ENCODE data around the gene CCDC183.
"Not testable (repeated sequence)": the region's sequence is repeated elsewhere in the genome, so short reads cannot be mapped to it uniquely, and the experiment has no call there.

The CCDC183 gene

DNA sequence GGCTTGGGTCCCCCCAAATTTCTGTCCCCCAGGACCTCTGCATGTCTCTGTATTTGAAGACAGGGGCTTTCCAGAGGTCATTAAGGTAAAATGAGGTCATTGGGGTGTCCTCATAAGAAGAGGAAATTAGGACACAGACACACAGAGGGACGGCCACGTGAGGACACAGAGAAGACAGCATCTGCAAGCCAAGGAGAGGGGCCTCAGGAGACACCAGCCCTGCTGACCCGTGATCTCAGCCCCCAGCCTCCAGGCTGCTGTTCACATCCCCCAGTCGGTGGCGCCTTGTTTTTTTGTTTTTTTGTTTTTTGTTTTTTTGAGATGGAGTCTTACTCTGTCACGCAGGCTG is 1.2 kb upstream of the CCDC183 start:
- peaks cover 0 to 25% of the 10 kb centered on the region in 2 donors for H3K4me1 ChIP-seq (ENCODE audit: control insufficient read depth in 1 of 2, insufficient read depth in 2 of 2, low read length in 2 of 2)

DNA sequence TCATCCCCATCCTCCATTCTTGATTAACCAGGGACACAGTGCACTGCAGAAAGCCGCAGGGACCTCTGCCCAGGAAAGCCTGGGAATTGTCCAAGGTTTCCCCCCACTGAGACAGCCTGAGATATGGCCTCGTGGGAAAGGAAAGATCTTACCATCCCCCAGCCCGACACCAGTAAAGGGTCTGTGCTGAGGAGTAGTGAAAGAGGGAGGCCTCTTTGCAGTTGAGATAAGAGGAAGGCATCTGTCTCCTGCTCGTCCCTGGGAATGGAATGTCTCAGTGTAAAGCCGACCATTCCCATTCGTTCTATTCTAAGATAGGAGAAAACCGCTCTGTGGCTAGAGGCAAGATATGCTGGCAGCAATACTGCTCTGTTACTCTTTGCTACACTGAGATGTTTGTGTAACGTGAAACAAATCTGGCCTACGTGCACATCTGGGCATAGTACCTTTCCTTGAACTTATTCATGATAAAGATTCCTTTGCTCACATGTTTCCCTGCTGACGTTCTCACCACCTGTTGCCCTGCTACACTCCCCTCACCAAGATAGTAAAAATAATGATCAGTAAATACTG is 723 bp downstream of the CCDC183 start:
- H3K36me3 ChIP-seq (ENCODE audit: control insufficient read depth in 1 of 2, insufficient read depth in 2 of 2, low read length in 2 of 2); H3K4me3 ChIP-seq (ENCODE audit: low read depth in 1 of 2, low read length in 2 of 2); H3K9me3 ChIP-seq (ENCODE audit: control insufficient read depth in 1 of 2, low read length in 2 of 2); H3K27ac ChIP-seq (ENCODE audit: low read length): not testable (repeated sequence)
- Histone ChIP-seq H3K4me1 (ENCODE audit: control insufficient read depth in 1 of 2, insufficient read depth in 2 of 2, low read length in 2 of 2) (peaks cover 0 to 25% of the 10 kb centered on the region in 2 donors), H3K27me3 (ENCODE audit: low read depth, low read length) (peaks cover 15% of the 10 kb centered on the region)

More for the DNA sequence above, 1.2 kb upstream of the CCDC183 start:
- no peaks in the 10 kb centered on the region for H3K9me3 ChIP-seq (ENCODE audit: control insufficient read depth in 1 of 2, low read length in 2 of 2)
- H3K4me3 ChIP-seq (ENCODE audit: low read depth in 1 of 2, low read length in 2 of 2), result no peak overlapping the region
- no peak overlapping the region for H3K27ac ChIP-seq (ENCODE audit: low read length)
- peaks cover 15% of the 10 kb centered on the region for H3K27me3 ChIP-seq (ENCODE audit: low read depth, low read length)
- H3K36me3 ChIP-seq (ENCODE audit: control insufficient read depth in 1 of 2, insufficient read depth in 2 of 2, low read length in 2 of 2), result no peaks in the 10 kb centered on the region

- Histone ChIP-seq H3K4me1 (ENCODE audit: control insufficient read depth in 1 of 2, insufficient read depth in 2 of 2, low read length in 2 of 2) (peaks cover 0 to 18% of the 10 kb centered on the region in 2 donors), H3K36me3 (ENCODE audit: control insufficient read depth in 1 of 2, insufficient read depth in 2 of 2, low read length in 2 of 2) (no peaks in the 10 kb centered on the region), H3K27ac (ENCODE audit: low read length) (no peak overlapping the region), H3K9me3 (ENCODE audit: control insufficient read depth in 1 of 2, low read length in 2 of 2) (no peaks in the 10 kb centered on the region), H3K27me3 (ENCODE audit: low read depth, low read length) (peaks cover 21% of the 10 kb centered on the region), H3K4me3 (ENCODE audit: low read depth in 1 of 2, low read length in 2 of 2) (no peak overlapping the region)
Measured at GRCh38 chr9:136798708-136799078, 2.6 kb downstream of the CCDC183 start.

- Histone ChIP-seq H3K9me3 (ENCODE audit: control insufficient read depth in 1 of 2, low read length in 2 of 2) (no peaks in the 10 kb centered on the region), H3K27me3 (ENCODE audit: low read depth, low read length) (peaks cover 21% of the 10 kb centered on the region), H3K36me3 (ENCODE audit: control insufficient read depth in 1 of 2, insufficient read depth in 2 of 2, low read length in 2 of 2) (no peaks in the 10 kb centered on the region), H3K4me1 (ENCODE audit: control insufficient read depth in 1 of 2, insufficient read depth in 2 of 2, low read length in 2 of 2) (peaks cover 0 to 18% of the 10 kb centered on the region in 2 donors), H3K27ac (ENCODE audit: low read length) (no peak overlapping the region), H3K4me3 (ENCODE audit: low read depth in 1 of 2, low read length in 2 of 2) (peak overlapping the region in 1 of 2 donors; percentile 52)
Measured at GRCh38 chr9:136799079-136799853, 3.1 kb downstream of the CCDC183 start.

DNA sequence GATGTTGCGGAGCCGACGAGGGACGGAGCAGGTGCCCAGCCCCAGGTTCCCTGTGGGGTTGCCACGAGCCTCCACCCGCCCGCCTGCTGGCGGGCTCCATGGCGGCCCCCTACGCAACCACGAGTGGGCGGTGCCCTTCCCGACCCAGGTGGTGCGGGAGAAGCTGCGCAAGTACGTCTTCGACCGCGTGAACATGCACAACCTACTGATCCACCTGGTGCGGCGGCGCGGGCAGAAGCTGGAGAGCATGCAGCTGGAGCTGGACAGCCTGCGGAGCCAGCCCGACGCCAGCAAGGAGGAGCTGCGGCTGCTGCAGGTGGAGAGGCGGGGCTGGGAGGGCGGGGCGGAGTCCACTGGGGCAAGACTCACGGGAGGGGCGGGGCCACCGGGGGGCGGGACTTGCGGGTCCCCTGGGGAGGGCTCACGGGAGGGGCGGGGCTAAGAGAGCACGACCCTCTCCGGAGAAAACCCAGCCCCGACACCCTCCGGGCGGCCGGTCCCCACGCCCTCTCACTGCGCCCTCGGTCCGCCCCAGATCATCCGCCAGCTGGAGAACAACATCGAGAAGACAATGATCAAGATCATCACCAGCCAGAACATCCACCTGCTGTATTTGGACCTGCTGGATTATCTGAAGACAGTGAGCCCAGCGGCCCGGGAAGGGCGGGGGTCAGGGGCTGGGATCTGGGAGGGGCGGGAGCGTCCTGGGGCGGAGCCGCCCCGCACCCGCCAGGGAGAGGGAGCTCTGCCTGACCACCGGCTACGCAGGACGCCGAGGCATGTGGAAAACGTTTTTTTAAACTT is 3.9 kb downstream of the CCDC183 start:
- no peaks in the 10 kb centered on the region for H3K36me3 ChIP-seq (ENCODE audit: control insufficient read depth in 1 of 2, insufficient read depth in 2 of 2, low read length in 2 of 2)
- peak overlapping the region; percentile 39 to 52 for H3K4me3 ChIP-seq (ENCODE audit: low read depth in 1 of 2, low read length in 2 of 2)
- no peaks in the 10 kb centered on the region for H3K9me3 ChIP-seq (ENCODE audit: control insufficient read depth in 1 of 2, low read length in 2 of 2)
- H3K27me3 ChIP-seq (ENCODE audit: low read depth, low read length), result peaks cover 21% of the 10 kb centered on the region
- peaks cover 0 to 18% of the 10 kb centered on the region in 2 donors for H3K4me1 ChIP-seq (ENCODE audit: control insufficient read depth in 1 of 2, insufficient read depth in 2 of 2, low read length in 2 of 2)
- H3K27ac ChIP-seq (ENCODE audit: low read length), result no peak overlapping the region

GRCh38 chr9:136802321-136802720 is 6.2 kb downstream of the CCDC183 start:
- H3K36me3 ChIP-seq (ENCODE audit: control insufficient read depth in 1 of 2, insufficient read depth in 2 of 2, low read length in 2 of 2), result no peaks in the 10 kb centered on the region
- H3K4me1 ChIP-seq (ENCODE audit: control insufficient read depth in 1 of 2, insufficient read depth in 2 of 2, low read length in 2 of 2), result peaks cover 6 to 30% of the 10 kb centered on the region in 2 donors
- H3K27me3 ChIP-seq (ENCODE audit: low read depth, low read length), result peaks cover 21% of the 10 kb centered on the region
- no peaks in the 10 kb centered on the region for H3K9me3 ChIP-seq (ENCODE audit: control insufficient read depth in 1 of 2, low read length in 2 of 2)
- H3K27ac ChIP-seq (ENCODE audit: low read length), result no peak overlapping the region
- no peak overlapping the region for H3K4me3 ChIP-seq (ENCODE audit: low read depth in 1 of 2, low read length in 2 of 2)

- H3K27me3 ChIP-seq (ENCODE audit: low read depth, low read length), result peaks cover 21% of the 10 kb centered on the region
- not testable (repeated sequence) for H3K27ac ChIP-seq (ENCODE audit: low read length)
- H3K4me1 ChIP-seq (ENCODE audit: control insufficient read depth in 1 of 2, insufficient read depth in 2 of 2, low read length in 2 of 2), result peaks cover 6 to 30% of the 10 kb centered on the region in 2 donors
Measured at GRCh38 chr9:136803009-136803550, 6.9 kb downstream of the CCDC183 start.

GRCh38 chr9:136803551-136804508 is 7.7 kb downstream of the CCDC183 start:
- Histone ChIP-seq H3K36me3 (ENCODE audit: control insufficient read depth in 1 of 2, insufficient read depth in 2 of 2, low read length in 2 of 2) (no peaks in the 10 kb centered on the region), H3K4me3 (ENCODE audit: low read depth in 1 of 2, low read length in 2 of 2) (no peak overlapping the region), H3K27me3 (ENCODE audit: low read depth, low read length) (peaks cover 17% of the 10 kb centered on the region), H3K4me1 (ENCODE audit: control insufficient read depth in 1 of 2, insufficient read depth in 2 of 2, low read length in 2 of 2) (peaks cover 6 to 34% of the 10 kb centered on the region in 2 donors), H3K9me3 (ENCODE audit: control insufficient read depth in 1 of 2, low read length in 2 of 2) (no peaks in the 10 kb centered on the region), H3K27ac (ENCODE audit: low read length) (no peak overlapping the region)

More at GRCh38 chr9:136803009-136803550, 6.9 kb downstream of the CCDC183 start:
- not testable (repeated sequence) for H3K4me3 ChIP-seq (ENCODE audit: low read depth in 1 of 2, low read length in 2 of 2); H3K36me3 ChIP-seq (ENCODE audit: control insufficient read depth in 1 of 2, insufficient read depth in 2 of 2, low read length in 2 of 2); H3K9me3 ChIP-seq (ENCODE audit: control insufficient read depth in 1 of 2, low read length in 2 of 2)

- H3K36me3 ChIP-seq (ENCODE audit: control insufficient read depth in 1 of 2, insufficient read depth in 2 of 2, low read length in 2 of 2), result peaks cover 0 to 2% of the 10 kb centered on the region in 2 donors
- peaks cover 10 to 37% of the 10 kb centered on the region in 2 donors for H3K4me1 ChIP-seq (ENCODE audit: control insufficient read depth in 1 of 2, insufficient read depth in 2 of 2, low read length in 2 of 2)
- no peak overlapping the region for H3K27ac ChIP-seq (ENCODE audit: low read length)
- H3K9me3 ChIP-seq (ENCODE audit: control insufficient read depth in 1 of 2, low read length in 2 of 2), result no peaks in the 10 kb centered on the region
- H3K27me3 ChIP-seq (ENCODE audit: low read depth, low read length), result peaks cover 8% of the 10 kb centered on the region
- H3K4me3 ChIP-seq (ENCODE audit: low read depth in 1 of 2, low read length in 2 of 2), result no peak overlapping the region
Measured at GRCh38 chr9:136804509-136805206, 8.5 kb downstream of the CCDC183 start.

DNA sequence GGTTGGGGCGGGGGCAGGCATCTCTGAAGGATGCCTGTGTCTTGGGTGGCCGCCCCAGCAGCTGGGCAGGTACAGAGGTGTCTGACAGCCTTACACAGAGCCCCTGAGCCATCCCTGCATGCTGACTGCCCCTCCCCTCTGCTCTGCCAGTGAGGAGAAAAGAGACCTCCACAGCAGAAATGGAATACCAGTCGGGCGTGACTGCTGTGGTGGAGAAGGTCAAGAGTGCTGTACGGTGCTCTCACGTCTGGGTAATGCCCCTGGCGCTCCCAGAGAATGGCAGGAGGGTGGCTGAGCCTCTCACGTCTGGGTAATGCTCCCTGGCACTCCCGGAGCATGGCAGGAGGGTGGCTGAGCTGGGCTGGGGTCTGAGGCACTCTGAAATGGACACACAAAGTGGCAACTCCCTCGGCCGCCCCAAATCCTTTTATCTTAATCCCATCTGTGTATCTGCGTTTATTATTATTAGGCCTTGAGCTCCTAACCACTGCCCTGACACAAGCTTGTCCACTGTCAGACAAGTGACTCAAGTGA is 9.1 kb downstream of the CCDC183 start:
- H3K27ac ChIP-seq (ENCODE audit: low read length), result no peak overlapping the region
- H3K9me3 ChIP-seq (ENCODE audit: control insufficient read depth in 1 of 2, low read length in 2 of 2), result no peaks in the 10 kb centered on the region
- no peak overlapping the region for H3K4me3 ChIP-seq (ENCODE audit: low read depth in 1 of 2, low read length in 2 of 2)
- peaks cover 6% of the 10 kb centered on the region for H3K27me3 ChIP-seq (ENCODE audit: low read depth, low read length)
- H3K4me1 ChIP-seq (ENCODE audit: control insufficient read depth in 1 of 2, insufficient read depth in 2 of 2, low read length in 2 of 2), result peaks cover 16 to 38% of the 10 kb centered on the region in 2 donors
- peaks cover 0 to 4% of the 10 kb centered on the region in 2 donors for H3K36me3 ChIP-seq (ENCODE audit: control insufficient read depth in 1 of 2, insufficient read depth in 2 of 2, low read length in 2 of 2)
